GM12878 (cell line): ENCODE results near the gene BICD1. TPM values are rescaled to one million over a fixed set of nuclear protein-coding genes. Genes with fewer than 3 reads are reported as not detected.

ENCODE experiments used
- ASH2L ChIP-seq: fragments of 300-600, 200-600 bp; sonication (generic); IDR thresholded peaks from 2 replicates; pipeline ENCODE4 v1.6.1; 2017; ENCODE audit warnings: low read depth, mild to moderate bottlenecking, borderline replicate concordance
- BCLAF1 ChIP-seq: fragments of 450-650 bp; IDR thresholded peaks from 2 replicates; pipeline ENCODE4 v1.6.1; 2017; ENCODE audit warnings: antibody characterized with exemption, mild to moderate bottlenecking, moderate library complexity
- BMI1 ChIP-seq: fragments of 450-650 bp; IDR thresholded peaks from 2 replicates; pipeline ENCODE4 v1.6.1; 2016; ENCODE audit warnings: mild to moderate bottlenecking, moderate library complexity, borderline replicate concordance
- CREM ChIP-seq: IDR thresholded peaks from 2 replicates; pipeline ENCODE4 v1.6.1; 2014; ENCODE audit warnings: antibody characterized with exemption, low read depth
- DPF2 ChIP-seq: fragments of 450-650 bp; IDR thresholded peaks from 2 replicates; pipeline ENCODE4 v1.6.1; 2017; ENCODE audit warnings: mild to moderate bottlenecking
- EED ChIP-seq: sonication (generic); IDR thresholded peaks from 2 replicates; pipeline ENCODE4 v1.6.1; 2016; ENCODE audit warnings: antibody characterized with exemption, low read depth
- EP300 ChIP-seq, 2 experiments: fragments of 150-350 bp in 1 of 2; IDR thresholded peaks; 2 replicates each; pipeline ENCODE4 v1.6.1; 2011 to 2012; ENCODE audit warnings: low read depth in 2 of 2, low read length in 2 of 2, borderline replicate concordance in 1 of 2, improper control_type of control experiment in 1 of 2, inconsistent platforms in 1 of 2; ENCODE audit not compliant: control insufficient read depth in 1 of 2
- FOXM1 ChIP-seq: IDR thresholded peaks from 2 replicates; pipeline ENCODE4 v1.6.1; 2012; ENCODE audit warnings: low read depth, mild to moderate bottlenecking, inconsistent platforms, low read length, moderate library complexity
- HDGF ChIP-seq: fragments of 450-650 bp; IDR thresholded peaks from 2 replicates; pipeline ENCODE4 v1.6.1; 2016; ENCODE audit warnings: antibody characterized with exemption
- IKZF1 ChIP-seq: fragments of 450-650 bp; conservative IDR thresholded peaks from 2 replicates; pipeline ENCODE4 v1.6.1; 2017; ENCODE audit warnings: antibody characterized with exemption, mild to moderate bottlenecking
- IRF3 ChIP-seq: fragments of 450-650 bp; IDR thresholded peaks from 2 replicates; pipeline ENCODE4 v1.6.1; 2014; ENCODE audit warnings: mild to moderate bottlenecking
- JUNB ChIP-seq: IDR thresholded peaks from 2 replicates; pipeline ENCODE4 v1.6.1; 2016; ENCODE audit warnings: antibody characterized with exemption, mild to moderate bottlenecking
- MTA3 ChIP-seq: IDR thresholded peaks from 2 replicates; pipeline ENCODE4 v1.6.1; 2012; ENCODE audit warnings: low read length, inconsistent platforms, borderline replicate concordance
- MXI1 ChIP-seq: fragments of 150-350 bp; IDR thresholded peaks from 2 replicates; pipeline ENCODE4 v1.6.1; 2011; ENCODE audit warnings: low read depth, mild to moderate bottlenecking, inconsistent platforms, low read length, improper control_type of control experiment
- NFXL1 ChIP-seq: fragments of 450-650 bp; IDR thresholded peaks from 2 replicates; pipeline ENCODE4 v1.6.1; 2017; ENCODE audit warnings: antibody characterized with exemption, mild to moderate bottlenecking, borderline replicate concordance
- RB1 ChIP-seq: fragments of 450-650 bp; formaldehyde crosslinking; IDR thresholded peaks from 2 replicates; pipeline ENCODE4 v1.6.1; 2017; ENCODE audit warnings: mild to moderate bottlenecking, borderline replicate concordance
- SMARCA5 ChIP-seq: fragments of 450-650 bp; IDR thresholded peaks from 2 replicates; pipeline ENCODE4 v1.6.1; 2017; ENCODE audit warnings: mild to moderate bottlenecking
- SMC3 ChIP-seq: IDR thresholded peaks from 2 replicates; pipeline ENCODE4 v1.6.1; 2011; ENCODE audit warnings: low read length, improper control_type of control experiment, borderline replicate concordance
- SREBF2 ChIP-seq: IDR thresholded peaks from 2 replicates; pipeline ENCODE4 v1.6.1; 2012; ENCODE audit warnings: mild to moderate bottlenecking, low read length
- SUPT20H ChIP-seq: IDR thresholded peaks from 2 replicates; pipeline ENCODE4 v1.6.1; 2011; ENCODE audit warnings: low read depth, mild to moderate bottlenecking, low read length, moderate library complexity, borderline replicate concordance; ENCODE audit not compliant: control insufficient read depth
- TCF7 ChIP-seq: IDR thresholded peaks from 2 replicates; pipeline ENCODE4 v1.6.1; 2014; ENCODE audit warnings: antibody characterized with exemption, borderline replicate concordance
- YY1 ChIP-seq: IDR thresholded peaks from 2 replicates; pipeline ENCODE4 v1.6.1; 2011; ENCODE audit warnings: low read depth, mild to moderate bottlenecking, low read length
- ZNF687 ChIP-seq: fragments of 450-650 bp; IDR thresholded peaks from 2 replicates; pipeline ENCODE4 v1.6.1; 2017; ENCODE audit warnings: mild to moderate bottlenecking, moderate library complexity
- ZZZ3 ChIP-seq: IDR thresholded peaks from 2 replicates; pipeline ENCODE4 v1.6.1; 2011; ENCODE audit warnings: low read depth; ENCODE audit not compliant: control insufficient read depth, insufficient read length
- polyA plus RNA-seq, 11 experiments: library from polyadenylated mRNA; depleted of rRNA in 4 of 11; unstranded in 6 of 11; stranded (reverse) in 5 of 11; fragments of >200 nt; fragmentation: Nextera tagmentation in 4 of 11; fragmentation: Illumina TruSeq in 1 of 11; extraction: Ambion mirVana in 4 of 11; extraction: Trizol in 1 of 11; gene quantifications; 1 replicate in 1 of 11; 2 replicates in 10 of 11; pipeline versions ENCODE4 v1.2.1 to v1.2.3, GENCODE V29; 2011 to 2016; ENCODE audit warnings: inconsistent platforms in 2 of 11, missing spikeins in 2 of 11, low read depth in 1 of 11
- total RNA-seq, 4 experiments: library from RNA; depleted of rRNA in 3 of 4; stranded (reverse); fragments of >200 nt in 3 of 4; fragmentation: Illumina TruSeq in 1 of 4; extraction: Trizol in 1 of 4; gene quantifications; 2 replicates each; pipeline versions ENCODE4 v1.2.1 to v1.2.3, GENCODE V29; 2013 to 2021

The BICD1 gene
- total and polyA plus RNA-seq, 10 of the 15 experiments (the other 5 are each of a cell fraction or from before 2014, with no cell fraction given): 4.7 to 32.5 (median 14.4) TPM

- TF ChIP-seq ZNF687: no peak
- TF ChIP-seq ASH2L: no peak
- peak; percentile 43 to 57; a peak in 2 of 4 replicates for TF ChIP-seq EP300 (IDR thresholded peaks at IDR 0.05; ENCODE audit: borderline replicate concordance in 1 of 2, control insufficient read depth in 1 of 2, low read depth in 2 of 2, low read length in 2 of 2)
- no peak for TF ChIP-seq MTA3
- no peak for TF ChIP-seq BCLAF1
- TF ChIP-seq IKZF1: peak; percentile 56
- TF ChIP-seq JUNB: no peak
- TF ChIP-seq EED: no peak
- no peak for TF ChIP-seq RB1
- no peak for TF ChIP-seq CREM
- no peak for TF ChIP-seq SMC3
- TF ChIP-seq NFXL1: no peak
- TF ChIP-seq FOXM1: no peak; the same call in 1 of the 2 replicates
- no peak for TF ChIP-seq SREBF2
- TF ChIP-seq BMI1: no peak
- TF ChIP-seq ZZZ3: no peak
- TF ChIP-seq TCF7: no peak
- no peak for TF ChIP-seq SMARCA5
- TF ChIP-seq HDGF: peak; percentile 56; the same call in 1 of the 2 replicates
- no peak for TF ChIP-seq IRF3
- TF ChIP-seq MXI1: no peak
- TF ChIP-seq YY1: no peak
- no peak for TF ChIP-seq SUPT20H
- TF ChIP-seq DPF2: peak; percentile 67; the same call in 1 of the 2 replicates
Measured at GRCh38 chr12:32252199-32253073, 145.8 kb downstream of the BICD1 start (continued).
